Endothelial cell of umbilical vein (primary cell): Measurements from ENCODE around the gene FYTTD1.

ENCODE experiments used
- CTCF ChIP-seq, 2 donors: IDR thresholded peaks; 1 replicate in 1 of 2; 2 replicates in 1 of 2; pipeline ENCODE4 v1.5.1; 2011; ENCODE audit warnings: low read length in 2 of 2, mild to moderate bottlenecking in 2 of 2, moderate library complexity in 2 of 2, control low read depth in 1 of 2, inconsistent platforms in 1 of 2, low read depth in 1 of 2; ENCODE audit not compliant: insufficient read depth in 1 of 2; ENCODE audit errors: extremely low read depth in 1 of 2
- EZH2 ChIP-seq: IDR thresholded peaks from 2 replicates; pipeline ENCODE4 v1.6.1; 2012; ENCODE audit warnings: borderline replicate concordance, low read depth, mild to moderate bottlenecking, moderate library complexity, low read length, inconsistent platforms; ENCODE audit not compliant: severe bottlenecking
- JUN ChIP-seq: IDR thresholded peaks from 2 replicates; pipeline ENCODE4 v1.6.1; 2011; ENCODE audit warnings: borderline replicate concordance, low read depth; ENCODE audit not compliant: insufficient read length, insufficient read depth
- POLR2A ChIP-seq: IDR thresholded peaks from 2 replicates; pipeline ENCODE4 v1.6.1; 2012; ENCODE audit warnings: low read depth, mild to moderate bottlenecking, control low read depth, low read length
- TF ChIP-seq, protein P1 (sequence below): IDR thresholded peaks from 2 replicates; pipeline ENCODE4 v1.6.1; 2011; ENCODE audit not compliant: insufficient read depth, insufficient read length

DNA sequence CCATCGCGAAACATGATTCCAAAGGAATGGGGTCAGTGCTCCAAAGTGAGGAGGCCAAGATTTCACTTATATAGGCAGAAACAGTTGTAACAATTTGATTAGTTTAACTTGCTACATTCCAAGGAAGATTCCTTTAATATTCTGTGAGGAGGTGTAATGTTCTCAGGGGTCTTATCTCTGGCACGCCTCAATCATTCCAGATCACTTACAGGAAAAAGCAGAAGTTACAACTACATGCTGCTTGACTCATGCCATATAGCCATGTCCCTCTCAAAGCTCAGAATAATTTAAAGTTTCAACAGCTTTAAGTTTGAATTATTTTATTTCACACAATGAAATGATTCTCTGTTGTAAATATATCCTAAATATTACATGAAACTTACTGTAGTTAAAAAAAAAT lies 3.5 kb upstream of the FYTTD1 start:
- no peak for TF ChIP-seq CTCF (IDR thresholded peaks at IDR 0.05; ENCODE audit: extremely low read depth in 1 of 2, insufficient read depth in 1 of 2, low read depth in 1 of 2, low read length in 2 of 2)
- TF ChIP-seq POLR2A: no peak
- no peak for TF ChIP-seq JUN
- TF ChIP-seq EZH2: no peak
- TF ChIP-seq, protein P1, sequence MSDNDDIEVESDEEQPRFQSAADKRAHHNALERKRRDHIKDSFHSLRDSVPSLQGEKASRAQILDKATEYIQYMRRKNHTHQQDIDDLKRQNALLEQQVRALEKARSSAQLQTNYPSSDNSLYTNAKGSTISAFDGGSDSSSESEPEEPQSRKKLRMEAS: no peak
